CD4-positive, alpha-beta T cell treated with Interleukin-6 at 100 ng/mL for 8 hours (primary cell): ENCODE results near the gene TAS2R60.
"Not testable (repeated sequence)": the region's sequence is repeated elsewhere in the genome, so short reads cannot be mapped to it uniquely, and the experiment has no call there.

Source experiments
- DNase-seq: peaks from one replicate; pipeline ENCODE4 v3.0.0-alpha.2; 2020; ENCODE audit warnings: mixed read lengths, low spot score

The TAS2R60 gene

GRCh38 chr7:143443153-143443552 is at the start of gene TAS2R60:
TSS of gene TAS2R60 (plus strand) at chr7:143443453. CDS start at chr7:143443453, 0 bp downstream.
- DNase-seq = no peak

DNA sequence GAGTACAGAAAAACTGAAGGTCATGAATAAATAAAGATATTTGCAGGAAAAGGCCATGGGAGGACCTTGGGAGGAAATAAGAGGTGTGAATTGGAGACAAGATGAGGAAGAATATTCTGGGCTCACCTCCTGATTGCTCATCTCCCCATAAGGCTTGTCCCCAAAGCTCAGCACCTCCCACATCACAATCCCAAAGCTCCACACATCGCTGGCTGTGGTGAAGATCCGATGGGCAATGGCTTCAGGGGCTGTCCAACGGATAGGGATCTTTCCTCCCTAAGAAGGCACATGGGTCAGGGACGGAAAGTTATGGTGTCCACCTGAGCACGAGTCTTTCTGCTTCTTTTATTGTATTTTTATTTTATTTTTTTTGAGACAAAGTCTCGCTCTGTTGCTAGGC is 49.2 kb upstream of the TAS2R60 start:
- no peak for DNase-seq

DNA sequence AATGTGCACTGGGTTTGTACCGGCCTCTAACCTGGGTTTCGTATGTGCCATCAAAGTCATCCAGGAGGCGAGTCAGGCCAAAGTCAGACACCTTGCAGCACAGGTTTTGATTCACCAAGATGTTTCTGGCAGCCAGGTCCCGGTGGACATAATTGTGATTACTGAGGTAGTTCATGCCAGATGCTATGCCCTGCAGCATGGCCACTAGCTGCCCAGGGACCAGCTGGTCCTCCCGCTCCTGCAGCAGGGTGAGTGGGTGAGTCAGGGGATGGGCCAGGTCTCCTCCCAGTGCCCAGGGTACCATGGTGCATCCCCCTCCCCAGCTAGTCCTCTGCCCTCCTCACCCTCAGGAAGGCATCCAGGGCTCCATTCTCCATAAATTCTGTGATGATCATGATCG is 48.5 kb upstream of the TAS2R60 start:
- DNase-seq = no peak

DNA sequence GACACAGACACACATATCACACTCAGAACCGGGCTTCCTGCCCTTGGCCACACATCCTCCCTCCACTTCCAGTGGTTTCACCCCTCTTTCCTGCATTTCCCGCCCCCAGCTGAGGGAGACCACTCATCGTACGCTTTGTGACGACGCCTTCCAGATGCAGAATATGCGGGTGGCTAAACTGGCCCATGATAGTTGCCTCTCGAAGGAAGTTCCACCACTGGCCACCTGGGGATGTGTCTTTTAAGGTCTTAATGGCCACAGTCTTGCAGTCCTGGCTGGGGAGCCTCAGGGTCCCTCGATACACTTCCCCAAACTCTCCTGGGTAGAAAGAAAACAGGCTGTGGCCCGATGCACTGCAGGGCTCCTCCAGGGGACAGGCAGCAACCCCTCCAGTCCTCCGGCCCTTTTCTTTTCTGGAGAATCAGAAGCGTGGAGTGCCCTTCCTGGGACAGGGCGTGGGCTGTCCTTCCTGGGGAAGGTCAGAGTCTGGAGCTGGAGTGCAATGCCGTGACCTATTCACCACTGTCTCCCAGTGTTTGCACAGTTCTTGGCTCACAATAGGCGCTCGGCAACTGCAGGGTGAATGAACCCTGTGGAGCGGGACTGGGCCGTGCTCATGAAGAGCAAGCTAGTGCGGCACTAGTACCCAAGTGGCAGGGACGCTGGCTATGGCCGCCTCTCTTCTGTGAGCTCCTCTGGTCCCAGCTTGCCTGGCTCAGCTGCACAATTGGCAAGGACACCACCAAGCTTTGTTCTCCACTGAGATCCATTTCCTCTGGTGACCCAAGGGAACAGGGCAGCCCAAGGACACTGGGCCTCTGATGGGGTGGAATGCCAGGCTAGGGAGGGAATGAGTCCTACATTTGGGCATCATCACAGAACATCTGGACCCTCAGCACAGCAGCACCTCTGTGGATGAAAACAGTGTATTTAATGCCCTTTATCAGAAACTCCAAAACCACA is 47.8 kb upstream of the TAS2R60 start:
- no peak for DNase-seq

- DNase-seq = no peak
Measured at GRCh38 chr7:143396182-143396581, 47.1 kb upstream of the TAS2R60 start.

GRCh38 chr7:143396625-143397556 is 46.4 kb upstream of the TAS2R60 start:
- no peak for DNase-seq

DNA sequence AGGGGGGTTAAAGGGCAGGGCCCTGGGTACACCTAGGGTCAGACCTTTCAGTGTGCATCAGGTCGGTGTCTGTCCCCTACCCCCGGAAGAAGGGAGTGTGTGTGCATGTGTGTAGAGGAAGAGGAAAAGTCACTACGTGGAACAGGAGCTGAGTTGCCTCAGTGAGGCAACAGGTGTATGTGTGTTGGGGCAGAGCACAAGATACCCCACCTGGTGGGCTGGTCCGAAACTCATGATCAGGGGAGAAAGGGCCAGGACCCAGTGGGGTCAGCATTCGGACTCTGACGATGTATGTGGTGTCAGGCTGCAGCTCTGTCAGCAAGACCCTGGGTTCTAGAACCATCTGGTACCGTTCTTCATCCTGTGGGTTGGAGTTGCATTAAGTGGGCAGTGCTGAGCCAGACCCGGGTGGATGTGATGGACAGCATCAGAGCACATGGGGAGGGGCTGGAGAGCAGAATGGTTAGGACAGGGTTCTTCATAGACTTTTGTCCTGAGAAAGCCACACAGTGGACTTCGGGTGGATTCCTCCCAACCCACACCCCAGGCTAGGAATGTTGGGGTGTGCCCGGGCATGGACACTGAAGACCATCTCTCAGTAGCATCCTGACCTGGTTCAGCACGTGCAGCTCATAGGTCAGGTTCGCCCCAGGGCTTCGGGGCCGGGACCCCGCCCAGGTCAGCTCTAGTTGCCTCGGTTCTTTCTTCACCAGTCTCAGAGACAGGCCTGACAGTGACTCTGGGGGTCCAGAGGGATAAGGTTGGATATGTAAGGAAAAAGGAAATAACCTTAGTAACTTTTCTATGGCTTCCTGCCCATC is 45.3 kb upstream of the TAS2R60 start:
- DNase-seq = no peak

- no peak for DNase-seq
Measured at GRCh38 chr7:143398616-143399015, 44.6 kb upstream of the TAS2R60 start.

- DNase-seq = no peak
Measured at GRCh38 chr7:143399151-143399550, 44.1 kb upstream of the TAS2R60 start.

GRCh38 chr7:143399642-143400041 is 43.6 kb upstream of the TAS2R60 start:
- DNase-seq = no peak

DNA sequence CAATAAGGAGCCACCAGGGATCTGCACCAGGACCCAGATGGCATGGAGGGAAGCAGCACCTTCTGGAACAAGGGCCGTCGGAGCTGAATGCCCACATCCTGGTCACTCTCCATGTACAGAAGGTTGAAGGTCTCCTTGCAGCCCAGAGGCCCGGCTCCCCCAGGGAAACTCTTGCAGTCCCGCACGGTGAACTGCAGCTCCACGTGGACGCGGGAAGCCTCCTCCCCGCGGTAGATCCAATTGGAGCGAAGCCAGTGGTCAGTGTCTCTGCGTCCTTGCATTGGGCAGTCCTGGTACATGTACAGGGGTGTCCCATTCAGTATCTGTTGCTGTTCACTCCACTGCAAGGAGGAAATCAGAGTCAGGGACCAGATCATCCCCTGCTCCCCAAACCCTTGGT is 42.0 kb upstream of the TAS2R60 start:
- DNase-seq = no peak

- not testable (repeated sequence) for DNase-seq
Measured at GRCh38 chr7:143402233-143402632, 41.0 kb upstream of the TAS2R60 start.

GRCh38 chr7:143405173-143406001 is 37.9 kb upstream of the TAS2R60 start:
- DNase-seq = no peak

DNA sequence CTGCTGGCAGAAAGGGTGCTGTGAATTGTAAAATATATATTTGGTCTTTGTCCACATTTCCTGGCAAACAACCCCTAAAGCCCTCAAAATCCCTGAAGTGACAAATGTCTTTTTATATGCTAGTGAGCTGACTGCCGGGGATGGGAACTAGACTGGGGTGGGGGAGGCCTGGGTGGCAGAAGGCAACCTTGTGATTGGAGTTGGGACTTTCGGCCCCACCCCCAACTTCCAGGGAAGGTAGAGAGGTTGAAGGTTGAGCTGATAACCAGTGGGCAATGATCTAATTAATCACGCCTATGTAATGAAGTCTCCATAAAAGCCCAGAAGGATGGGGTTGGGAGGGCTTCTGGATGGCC is 37.3 kb upstream of the TAS2R60 start:
- no peak for DNase-seq

GRCh38 chr7:143407287-143408251 is 35.7 kb upstream of the TAS2R60 start:
- peak; percentile 47 for DNase-seq

DNA sequence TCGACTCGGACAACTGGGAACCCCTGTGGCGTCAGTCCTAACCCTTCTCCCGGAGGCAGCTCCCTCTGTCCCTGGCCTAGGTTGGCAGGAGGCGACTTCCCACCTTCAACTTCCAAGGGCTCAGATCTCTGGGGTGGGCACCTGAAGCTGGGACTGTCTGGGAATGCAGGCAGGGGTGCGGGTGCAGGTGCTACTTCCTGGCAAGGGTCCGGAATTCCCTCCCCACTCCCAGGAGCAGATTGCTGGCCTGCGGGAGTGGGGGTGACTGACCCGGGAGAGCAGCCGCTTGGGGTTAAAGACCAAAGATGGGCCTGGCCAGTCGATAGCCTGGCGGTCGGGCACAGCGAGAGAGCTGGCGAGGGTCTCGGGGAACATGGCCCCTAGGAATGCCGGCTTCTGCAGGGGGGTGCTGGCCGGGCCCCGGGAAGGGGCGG is 35.0 kb upstream of the TAS2R60 start:
- no peak for DNase-seq

- DNase-seq = peak; percentile 79
Measured at GRCh38 chr7:143408686-143409561, 34.3 kb upstream of the TAS2R60 start, which contains the start of gene EPHA1. TSS of gene EPHA1 (minus strand) at chr7:143408856. CDS start at chr7:143408805, 51 bp downstream.

GRCh38 chr7:143410521-143411004 is 32.7 kb upstream of the TAS2R60 start:
- no peak for DNase-seq
